Activated T-cell treated with anti-CD3 and anti-CD28 coated beads for 24 hours (primary cell): ENCODE results near the gene KLHDC7B.

Experiments
- DNase-seq: peaks from one replicate; pipeline ENCODE4 v3.0.0-alpha.2; 2020; ENCODE audit warnings: low read depth

Gene KLHDC7B

DNA sequence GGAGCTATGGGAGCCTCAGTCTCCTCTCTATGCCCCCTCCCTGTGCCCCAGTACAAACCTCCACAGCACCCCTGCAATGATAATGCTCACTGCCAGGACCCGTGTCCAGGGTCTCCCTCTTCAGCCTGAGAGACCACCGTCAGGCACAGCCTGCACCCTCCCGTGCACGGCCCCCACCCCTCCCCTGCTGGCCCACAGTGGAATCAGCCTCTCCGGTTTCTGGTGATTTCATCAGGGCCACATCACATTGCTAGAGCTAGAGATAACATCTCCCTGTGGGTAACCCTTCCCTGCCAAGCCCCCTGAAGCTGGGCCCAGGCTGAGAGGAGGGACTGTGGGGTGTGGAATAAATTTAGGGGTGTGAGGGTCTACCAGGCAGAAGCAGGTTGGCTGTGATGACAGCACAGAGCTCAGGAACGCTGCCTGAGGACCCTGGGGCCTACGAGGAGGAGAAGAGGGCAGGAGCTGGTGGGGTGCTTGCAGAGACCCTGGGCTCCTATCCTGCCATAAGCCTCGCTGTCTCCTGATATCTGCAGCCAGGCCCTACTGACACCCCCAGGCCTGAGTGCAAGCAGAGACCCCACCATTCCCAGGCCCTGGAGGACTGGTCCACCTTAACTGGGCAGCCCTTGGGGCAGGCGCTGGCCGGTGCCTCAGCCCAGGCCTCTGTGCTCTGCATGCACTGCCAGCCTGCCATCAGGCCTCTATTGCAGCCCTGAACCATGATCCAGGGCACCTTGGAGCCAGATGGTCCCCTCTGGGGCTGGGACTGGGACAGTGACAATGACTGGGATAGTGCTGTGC lies at the start of gene KLHDC7B:
Gene KLHDC7B (plus strand): TSS at position 378 of the 804 bp plus-strand sequence. CDS start 345 bp downstream, at position 723.
- no peak for DNase-seq

DNA sequence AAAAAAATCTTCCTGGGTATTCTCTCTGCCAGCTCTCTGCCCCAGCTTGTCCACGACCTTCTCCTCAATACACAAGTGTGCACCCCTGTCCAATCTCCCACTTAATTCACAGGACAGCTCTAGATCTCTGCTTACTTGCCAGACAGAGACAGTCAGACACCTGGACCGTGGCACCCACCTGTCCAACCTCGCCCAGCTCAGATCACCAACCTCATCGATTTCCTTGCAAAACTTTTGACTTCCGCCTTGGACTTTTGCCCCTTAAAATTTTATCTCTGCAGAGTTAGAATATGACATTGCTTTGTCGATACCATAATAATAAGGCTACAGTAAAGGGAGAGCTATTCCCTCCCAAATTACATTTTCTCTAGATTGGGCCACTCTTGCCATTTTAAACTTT lies 48.6 kb upstream of the KLHDC7B start:
- no peak for DNase-seq

DNA sequence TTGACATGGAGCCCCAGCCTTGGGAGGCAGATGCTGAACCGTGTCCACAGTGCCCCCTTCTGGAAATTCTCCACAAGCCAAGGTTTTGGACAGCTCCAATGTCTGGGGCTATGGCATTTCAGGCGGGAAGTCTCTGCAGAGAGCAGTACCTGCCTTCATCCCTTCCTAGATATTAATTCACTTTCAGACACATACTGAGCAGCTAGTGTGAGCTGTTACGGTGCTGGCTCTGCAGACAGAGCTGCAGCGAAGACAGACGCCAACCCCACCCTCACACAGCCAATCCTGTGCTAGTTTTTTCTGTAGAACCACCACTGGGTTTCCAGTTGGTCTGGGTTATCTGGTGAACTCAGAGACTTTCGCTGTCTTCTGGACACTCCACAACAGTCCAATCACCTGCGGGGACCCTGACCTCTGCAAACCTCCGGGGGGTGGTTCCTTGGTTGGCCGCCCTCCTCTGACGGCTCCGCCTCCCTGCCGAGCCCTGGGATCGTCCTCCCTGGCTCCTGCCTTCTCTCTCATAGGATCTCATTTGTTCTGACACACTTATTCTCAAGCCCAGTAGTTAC lies 47.3 kb upstream of the KLHDC7B start:
- peak; percentile 62 for DNase-seq

DNA sequence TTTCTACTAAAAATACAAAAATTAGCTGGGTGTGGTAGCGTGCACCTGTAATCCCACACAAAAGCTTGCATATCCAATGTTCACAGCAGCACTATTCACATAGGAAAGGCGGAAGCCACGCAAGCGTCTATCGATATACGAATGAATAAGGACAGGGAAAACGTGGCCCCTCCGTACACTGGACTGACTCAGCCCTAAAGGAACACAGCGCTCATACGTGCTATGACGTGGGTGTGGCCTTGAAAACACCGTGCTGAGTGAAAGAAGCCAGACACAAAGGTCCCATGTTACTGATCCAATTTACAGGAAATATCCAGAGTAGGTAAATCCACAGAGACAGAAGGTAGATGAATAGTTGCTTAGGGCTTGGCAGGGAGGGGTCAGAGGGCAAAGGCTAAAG lies 45.2 kb upstream of the KLHDC7B start:
- DNase-seq = no peak

DNA sequence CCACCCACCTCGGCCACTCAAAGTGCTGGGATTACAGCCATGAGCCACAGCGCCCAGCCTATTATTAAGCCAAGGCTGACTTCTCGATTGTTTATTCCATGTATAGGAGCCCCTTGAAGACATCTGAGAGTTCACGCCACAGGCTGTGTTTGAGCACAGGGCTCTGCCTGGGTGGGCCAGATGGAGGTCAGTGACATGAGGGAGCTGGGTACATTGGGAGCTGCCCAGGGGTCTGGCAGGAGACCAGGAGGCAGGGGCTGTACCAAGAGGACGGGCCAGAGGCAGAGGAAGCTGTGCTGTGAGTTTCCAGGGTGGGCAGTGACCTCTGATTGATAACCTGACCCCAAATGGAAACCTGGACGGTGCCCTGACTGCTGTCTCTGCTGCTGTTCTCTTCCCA lies 43.6 kb upstream of the KLHDC7B start:
- DNase-seq = no peak

DNA sequence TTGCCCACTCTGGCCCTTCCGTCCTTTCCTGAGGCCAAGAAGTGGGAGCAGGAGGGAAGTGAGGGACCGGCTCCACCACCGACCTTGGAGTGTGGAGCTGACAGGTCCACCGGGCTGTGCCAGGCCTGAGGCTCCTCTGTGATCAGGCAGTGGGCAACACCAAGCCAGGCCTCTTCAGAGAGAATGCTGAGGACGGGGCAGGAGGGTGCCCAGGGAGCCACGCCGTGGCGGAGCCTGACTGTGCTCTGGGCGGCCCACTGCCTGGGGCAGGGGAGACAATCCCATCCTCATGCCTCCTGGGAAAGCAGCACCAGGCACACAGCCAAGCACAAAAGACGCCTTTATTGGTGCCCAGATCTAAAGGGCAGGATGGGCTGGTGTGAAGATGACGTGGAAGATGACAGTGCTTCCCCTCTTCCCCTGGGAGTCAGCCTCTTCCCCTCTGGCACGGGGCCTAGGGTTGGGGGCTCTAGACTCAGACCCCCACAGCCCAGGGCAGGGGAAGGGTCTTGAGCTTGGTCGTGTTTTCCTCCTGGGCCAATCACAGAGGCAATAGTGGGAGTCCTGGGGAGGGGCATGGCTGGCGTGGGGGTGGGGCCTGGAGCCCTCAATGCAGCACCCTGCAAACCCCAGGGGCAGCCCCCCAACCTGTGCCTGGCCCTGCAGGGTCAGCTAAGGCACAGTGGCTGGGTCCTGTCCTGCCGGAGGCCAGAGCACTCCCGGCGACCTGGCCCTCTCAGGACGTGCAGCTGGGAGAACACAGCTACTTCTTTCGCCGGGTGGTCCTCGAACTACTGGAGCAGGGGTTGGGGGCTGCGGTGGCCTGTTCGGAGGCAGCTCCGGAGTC lies 42.8 kb upstream of the KLHDC7B start:
- no peak for DNase-seq

DNA sequence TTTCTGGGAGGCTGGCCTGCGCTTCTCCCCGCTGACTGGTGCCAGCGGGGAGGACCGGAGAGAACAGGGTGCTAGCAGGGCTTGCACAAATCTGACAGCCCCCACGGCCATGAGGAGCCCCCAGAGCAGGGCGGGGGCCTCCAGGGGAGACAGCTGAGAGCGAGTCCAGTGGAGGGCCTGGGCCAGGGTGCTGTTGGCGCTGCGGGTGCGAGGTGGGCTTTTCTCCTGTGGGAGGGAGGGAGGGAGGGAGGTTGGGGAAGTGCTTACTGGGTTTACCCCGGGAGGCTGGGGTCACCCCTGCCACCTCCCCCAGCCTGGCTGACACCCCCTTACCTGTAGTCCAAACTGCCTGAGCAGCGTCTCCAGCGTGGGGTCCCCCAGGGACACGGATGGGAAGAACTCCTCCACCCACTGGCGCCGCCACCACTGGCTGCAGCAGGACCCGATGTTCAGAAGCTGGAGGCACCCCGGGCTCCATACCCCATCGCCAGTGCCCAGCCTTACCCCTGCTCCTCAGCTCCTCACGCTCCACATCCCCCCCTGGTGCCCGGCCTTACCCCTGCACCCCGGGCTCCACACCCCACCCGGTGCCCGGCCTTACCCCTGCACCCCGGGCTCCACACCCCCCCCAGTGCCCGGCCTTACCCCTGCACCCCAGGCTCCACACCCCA lies 42.1 kb upstream of the KLHDC7B start:
- no peak for DNase-seq

DNA sequence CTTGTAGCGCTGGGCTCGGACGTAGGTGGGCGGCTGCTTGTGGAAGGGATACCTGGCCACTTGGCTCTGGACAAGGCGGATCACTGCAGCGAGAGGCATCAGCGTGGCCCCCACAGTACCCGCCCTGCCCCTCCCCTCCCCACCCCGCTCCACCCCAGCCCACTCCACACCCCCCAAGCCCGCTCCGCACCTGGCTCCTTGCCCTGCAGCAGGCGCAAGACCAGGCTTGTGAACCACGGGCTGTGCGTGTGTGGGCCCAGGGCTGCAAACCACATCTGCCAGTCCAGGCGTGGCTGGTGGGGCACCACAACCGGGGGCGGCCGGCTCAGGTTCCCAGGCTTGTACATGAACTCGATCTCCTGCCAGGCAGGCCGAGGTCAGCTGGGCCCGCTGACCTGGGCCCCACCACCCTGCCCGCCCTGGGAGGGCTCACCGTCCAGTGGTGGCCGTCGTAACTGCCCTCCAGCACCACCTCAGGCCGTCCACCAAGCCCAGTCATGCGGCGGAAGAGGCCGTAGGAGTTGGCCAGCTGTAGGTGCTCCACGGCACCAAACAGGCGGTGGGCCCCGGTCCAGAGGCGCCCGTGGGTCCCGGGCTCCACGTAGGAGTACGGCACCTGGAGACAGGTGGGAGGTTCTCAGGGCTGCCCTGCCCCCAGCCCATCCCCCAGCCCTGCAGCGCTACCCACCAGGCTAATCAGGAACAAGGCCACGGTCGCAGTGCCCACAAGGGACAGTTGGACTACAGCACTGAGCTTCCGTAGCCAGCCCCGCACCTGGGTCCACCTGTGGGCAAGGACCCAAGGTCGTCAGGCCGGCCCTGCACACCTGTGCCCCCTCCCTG lies 41.1 kb upstream of the KLHDC7B start:
- DNase-seq = no peak

DNA sequence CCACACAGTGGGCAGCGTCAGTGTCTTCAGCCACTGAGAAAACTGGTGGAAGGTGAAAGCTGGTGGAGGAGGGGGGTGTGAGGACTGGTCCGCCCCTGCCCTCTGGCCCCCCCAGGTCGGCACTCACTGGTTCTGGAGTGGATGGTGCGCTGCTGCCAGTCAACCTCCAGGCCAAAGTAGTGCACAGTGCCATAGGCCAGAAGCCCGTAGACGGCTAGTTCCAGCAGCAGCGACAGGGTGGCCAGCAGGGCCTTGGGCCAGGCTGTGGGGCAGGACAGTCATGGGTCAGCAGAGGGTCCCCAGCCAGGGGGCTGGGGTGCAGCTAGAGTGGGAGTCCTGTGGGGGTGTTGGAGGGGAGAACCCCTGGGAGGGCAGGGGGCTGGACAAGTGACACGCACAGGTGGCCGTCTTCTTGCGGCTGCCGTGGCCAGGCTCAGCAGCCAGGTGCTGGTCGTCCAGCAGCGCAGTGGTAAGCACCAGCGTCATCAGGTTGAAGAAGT lies 40.4 kb upstream of the KLHDC7B start:
- DNase-seq = no peak

DNA sequence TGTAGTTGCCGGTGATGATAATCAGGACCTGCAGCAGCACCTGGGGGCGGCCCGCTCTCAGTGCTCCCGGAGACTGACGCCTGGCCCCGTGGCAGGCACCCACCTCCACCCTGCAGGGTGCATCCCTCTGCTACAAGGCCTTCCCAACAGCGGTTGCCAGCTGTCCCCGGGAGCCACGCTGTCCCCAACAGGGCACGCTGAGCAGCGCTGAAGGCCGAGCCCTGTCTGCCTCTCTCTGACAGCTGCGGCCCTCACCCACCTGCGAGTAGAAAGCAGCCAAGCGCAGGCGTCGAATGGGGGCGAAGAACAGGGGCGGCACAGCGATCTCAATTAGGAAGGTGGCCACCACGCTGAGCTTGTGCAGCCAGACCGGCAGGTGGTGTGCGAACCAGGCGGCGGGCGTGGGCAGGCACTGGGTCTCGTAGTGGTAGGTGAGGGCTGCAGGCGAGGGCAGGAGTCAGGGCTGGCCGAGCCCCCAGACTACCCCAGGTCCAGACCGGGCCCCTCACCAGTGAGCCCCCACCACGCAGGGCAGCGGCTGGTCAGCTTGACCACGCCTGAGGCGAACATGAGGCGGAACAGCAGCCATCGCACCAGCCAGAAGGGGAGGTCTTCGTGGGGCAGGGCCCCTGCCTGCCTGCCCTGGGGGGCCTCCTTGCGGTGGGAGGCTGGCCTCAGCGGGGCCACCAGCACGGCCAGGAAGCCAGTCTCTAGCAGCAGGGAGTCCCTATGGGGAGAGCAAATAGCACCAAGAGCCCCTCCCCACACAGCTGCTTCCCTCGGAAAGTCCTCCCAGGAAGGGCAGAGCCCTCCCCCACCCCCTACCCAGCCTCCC lies 39.7 kb upstream of the KLHDC7B start:
- DNase-seq = no peak

DNA sequence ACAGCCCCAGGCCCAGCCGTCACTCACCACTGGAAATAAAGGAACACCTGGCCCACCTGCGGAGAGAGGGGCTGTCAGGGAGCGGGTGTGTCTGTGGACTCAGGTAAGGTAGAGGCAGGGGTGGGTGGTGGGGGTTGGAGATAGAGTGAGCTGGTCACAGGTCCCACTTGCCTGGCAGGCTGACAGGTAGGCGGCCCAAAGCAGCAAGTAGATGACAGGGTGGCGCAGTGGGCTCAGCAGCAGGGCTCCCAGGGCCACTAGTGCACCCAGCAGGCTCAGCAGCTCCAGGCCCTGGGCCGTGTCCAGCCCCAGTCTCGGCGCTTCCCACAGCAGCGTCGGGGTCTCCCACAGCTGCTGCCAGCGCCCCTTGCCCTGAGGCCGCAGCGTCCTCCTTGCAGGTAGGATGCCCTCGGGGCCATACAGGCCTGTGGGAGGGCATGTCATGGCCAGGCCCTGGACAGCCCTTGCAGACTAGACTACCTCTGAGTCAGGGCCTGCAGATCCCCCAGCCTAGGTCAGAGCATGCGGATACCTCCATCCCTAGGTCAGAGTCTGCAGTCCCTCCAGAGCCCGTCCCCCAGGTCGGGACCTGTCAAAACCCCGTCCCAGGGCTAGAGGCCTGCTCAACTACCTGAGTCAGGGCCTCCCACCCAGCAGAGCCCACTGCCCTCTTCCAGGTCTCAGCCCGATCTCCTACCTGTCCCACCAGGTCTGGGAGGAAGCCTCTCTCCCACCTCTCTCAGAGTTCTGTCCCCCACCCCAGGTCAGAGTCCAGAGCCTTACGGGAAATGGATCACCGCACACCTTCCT lies 38.9 kb upstream of the KLHDC7B start:
- no peak for DNase-seq

DNA sequence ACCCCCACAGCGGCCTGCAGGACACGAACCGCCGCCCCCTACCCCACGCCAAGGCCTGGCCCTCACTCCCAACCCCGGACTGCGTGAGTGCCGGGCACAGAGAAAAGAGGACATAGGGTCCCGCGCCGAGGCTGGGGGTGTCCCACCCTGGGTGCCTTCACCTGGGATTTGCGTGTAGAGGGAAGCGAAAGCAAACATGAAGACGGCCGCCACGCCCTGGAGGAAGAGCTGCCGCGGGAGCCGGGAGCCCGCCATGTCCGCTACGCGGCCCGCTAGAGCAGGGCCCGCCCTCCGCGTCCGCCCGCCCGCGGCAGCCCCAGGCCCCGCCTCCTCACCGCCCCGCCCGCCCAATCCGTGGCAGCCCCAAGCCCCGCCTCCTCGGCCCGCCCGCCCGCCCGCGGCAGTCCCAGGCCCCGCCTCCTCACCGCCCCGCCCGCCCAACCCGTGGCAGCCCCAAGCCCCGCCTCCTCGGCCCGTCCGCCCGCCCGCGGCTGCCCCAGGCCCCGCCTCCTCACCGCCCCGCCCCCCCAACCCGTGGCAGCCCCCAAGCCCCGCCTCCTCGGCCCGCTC lies 38.2 kb upstream of the KLHDC7B start, which contains the start of gene LMF2:
Gene LMF2 (minus strand): TSS at position 282 of the 570 bp plus-strand sequence. CDS start 27 bp downstream, at position 255.
- DNase-seq = peak; percentile 92

DNA sequence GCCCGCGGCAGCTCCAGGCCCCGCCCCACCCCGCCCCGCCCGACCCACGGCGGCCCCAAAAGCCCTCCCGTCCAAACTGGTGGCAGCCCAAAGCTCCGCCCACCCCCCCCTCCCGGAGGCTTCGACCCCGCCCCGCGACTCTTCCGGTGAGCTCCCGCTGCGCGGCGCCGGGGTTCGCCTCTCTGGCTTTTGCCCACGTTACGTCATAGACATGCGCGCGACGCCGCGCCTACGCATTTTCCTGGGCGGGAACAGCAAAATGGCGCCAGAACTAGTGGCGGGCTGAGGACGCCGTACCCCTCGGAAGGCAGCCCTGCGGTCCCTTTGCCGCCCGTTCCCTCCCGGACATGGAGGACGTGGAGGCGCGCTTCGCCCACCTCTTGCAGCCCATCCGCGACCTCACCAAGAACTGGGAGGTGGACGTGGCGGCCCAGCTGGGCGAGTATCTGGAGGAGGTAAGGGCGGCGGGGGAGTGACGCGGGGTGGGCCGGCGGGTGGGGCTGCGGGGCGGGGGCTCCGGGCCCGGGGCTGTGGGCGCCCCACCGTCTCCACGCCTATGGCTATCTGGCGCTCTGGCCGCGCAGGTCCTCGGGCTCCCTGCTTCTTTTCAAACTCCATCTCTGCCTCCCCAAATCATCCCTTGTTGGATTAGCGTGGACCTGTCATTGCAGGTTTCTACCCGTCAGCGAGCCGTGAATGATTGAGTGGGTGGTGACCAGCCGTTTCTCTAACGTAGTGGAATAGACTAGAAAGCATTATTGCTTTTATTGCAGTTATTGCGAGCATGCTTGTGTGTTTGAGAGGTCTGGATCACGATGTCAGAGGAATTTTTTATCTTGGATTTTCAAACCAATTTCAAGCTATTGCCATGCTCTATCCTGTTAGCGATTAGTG lies 37.5 kb upstream of the KLHDC7B start, which contains the start of gene NCAPH2:
Gene NCAPH2 (plus strand): TSS at position 234 of the 894 bp plus-strand sequence. CDS start 114 bp downstream, at position 348.
- DNase-seq = peak; percentile 97

DNA sequence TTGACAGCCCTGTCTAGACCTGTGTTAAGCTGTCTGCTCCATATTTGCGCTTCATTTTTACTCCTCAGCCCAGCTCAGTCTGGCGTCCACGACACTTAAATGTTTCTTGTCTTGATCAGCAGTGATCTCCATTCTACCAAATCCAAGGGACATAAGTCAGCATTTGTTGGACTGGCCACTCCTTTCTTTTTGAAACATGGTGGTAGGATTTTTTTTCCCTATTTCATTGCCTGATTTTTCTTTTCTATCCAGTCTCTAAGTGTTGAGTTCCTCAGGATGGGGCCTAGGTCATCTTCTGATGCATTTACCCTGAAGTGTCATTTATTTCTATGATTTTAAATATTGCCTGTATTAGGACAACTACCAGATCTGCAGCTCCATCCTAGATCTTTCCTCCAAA lies 36.8 kb upstream of the KLHDC7B start:
- DNase-seq = no peak

DNA sequence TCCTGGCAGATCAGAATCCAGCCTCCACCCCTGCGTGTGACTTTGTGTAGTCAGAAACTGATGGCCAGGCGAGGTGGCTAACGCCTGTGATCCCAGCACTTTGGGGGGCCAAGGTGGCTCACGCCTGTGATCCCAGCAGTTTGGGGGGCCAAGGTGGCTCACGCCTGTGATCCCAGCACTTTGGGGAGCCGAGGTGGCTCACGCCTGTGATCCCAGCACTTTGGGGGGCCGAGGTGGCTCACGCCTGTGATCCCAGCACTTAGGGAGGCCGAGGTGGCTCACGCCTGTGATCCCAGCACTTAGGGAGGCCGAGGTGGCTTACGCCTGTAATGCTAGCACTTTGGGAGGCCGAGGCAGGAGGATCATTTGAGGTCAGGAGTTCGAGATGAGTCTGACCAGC lies 32.5 kb upstream of the KLHDC7B start:
- DNase-seq = no peak

DNA sequence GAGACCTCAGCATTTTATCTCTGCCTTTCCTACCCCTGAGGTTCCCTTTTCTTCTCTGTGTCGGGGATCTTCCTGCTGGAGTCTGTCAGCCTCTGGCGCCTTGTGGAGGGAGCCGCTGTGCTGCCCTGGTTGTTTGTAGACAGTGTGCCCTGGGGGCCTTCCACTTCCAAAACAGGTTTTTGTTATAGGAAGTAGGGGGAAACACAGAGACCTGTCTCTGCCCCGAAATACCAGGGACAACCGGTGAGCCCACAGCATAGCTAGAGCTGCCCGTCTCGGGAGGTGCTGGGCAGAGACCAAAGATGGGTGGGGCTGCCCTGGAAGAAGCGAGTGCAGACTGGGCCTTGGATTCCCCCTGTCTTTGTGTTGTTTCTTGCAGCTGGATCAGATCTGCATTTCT lies 29.6 kb upstream of the KLHDC7B start:
- DNase-seq = no peak

DNA sequence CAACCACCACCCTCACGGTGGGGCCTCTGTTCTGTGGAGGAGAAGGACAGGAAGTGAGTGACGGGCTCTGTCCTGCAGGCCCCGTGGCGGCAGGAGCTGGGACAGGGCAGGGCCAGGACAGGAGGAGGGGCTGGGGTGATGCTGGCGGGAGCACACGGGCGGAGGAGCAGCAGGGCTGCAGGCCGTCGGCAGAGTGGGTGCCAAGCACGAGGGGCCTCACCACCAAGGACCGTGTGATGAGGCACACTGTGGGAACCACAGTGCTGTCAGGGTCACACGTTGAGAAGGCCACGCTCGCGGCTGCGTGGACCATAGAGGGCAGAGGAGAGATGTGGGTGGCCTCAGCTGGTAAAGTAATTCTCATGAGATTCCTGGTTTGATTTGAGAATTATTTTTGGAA lies 28.8 kb upstream of the KLHDC7B start:
- no peak for DNase-seq
